ENCODE data around the gene SDF2L1. TPM values are rescaled to one million over a fixed set of nuclear protein-coding genes. Genes with fewer than 3 reads are reported as not detected.
"Not testable (repeated sequence)": the region's sequence is repeated elsewhere in the genome, so short reads cannot be mapped to it uniquely, and the experiment has no call there.

The SDF2L1 gene
- total RNA-seq, 1 donor from 2014 or later, result 21.8 TPM

GRCh38 chr22:21680830-21681565 is 38.9 kb downstream of the SDF2L1 start:
- intact Hi-C loops (cut with DNase I), result no loop called here
- no peak for ATAC-seq

GRCh38 chr22:21681566-21682370 is 39.7 kb downstream of the SDF2L1 start:
- no peak for DNase-seq (ENCODE audit: low spot score)
- intact Hi-C loops (cut with DNase I), result no loop called here
- ATAC-seq, result no peak

More at GRCh38 chr22:21680830-21681565, 38.9 kb downstream of the SDF2L1 start:
- no peak for DNase-seq (ENCODE audit: low spot score)

DNA sequence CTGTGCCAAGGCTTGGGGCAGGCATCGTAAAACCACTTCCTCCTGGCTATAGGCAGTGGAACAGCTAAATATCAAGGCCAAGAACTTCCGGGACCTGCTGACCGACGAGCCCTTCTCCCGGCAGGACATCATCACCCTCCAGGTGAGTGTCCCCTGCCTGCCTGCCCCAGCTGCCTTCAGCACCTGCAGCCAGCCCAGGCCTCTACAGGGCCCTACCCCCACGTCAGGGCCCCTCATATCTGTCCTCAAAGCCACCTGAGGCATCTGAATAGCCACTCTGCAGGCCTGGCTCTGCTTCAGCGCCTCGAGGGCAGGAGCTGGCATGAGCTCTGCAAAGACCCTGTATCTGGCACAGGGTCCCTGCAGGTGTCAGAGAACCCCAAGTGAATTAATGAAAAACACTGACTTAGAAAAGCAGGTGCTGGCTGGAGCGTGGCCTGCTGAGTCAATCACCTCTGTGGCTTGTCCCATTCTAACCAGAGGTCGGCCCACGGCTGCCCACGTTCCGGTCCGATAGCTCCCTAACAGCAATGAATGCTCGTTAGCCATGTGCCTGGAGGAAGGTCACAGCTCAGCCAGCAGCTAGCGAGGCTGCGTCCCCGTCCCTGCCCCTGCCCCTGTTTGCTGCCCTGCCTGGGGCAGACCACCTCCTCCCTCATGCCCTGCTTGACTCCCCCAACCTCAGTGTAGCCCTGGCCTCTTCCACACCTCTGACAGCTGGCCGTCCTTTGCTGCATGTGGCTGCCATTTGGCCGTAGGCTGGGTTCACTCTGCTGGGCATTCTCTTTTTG is 40.5 kb downstream of the SDF2L1 start:
- ATAC-seq, result no peak
- DNase-seq (ENCODE audit: low spot score), result no peak
- intact Hi-C loops (cut with DNase I), result no loop called here

DNA sequence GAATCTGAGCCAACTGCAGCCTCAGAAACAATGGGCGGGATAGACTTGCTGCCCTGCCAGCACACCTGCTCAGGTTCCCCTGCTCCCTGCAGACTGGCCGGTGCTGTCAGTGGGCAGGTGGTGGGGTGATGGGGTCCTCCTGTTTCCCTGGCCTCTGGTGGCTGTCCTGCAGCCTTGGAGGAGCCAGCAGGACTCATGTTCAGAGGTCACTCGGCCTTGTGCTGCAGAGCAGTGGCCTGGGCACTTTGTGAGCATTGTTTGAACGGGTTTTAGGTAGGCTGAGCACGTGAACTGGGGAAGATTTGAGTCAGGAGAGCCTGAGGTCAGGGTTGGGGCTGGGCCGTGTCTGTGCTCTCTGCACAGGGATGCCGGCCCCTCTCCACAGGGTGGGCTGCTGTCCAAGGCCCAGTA is 41.3 kb downstream of the SDF2L1 start:
- DNase-seq (ENCODE audit: low spot score), result no peak

GRCh38 chr22:21684492-21685163 is 42.5 kb downstream of the SDF2L1 start:
- ATAC-seq (no peak), DNase-seq (ENCODE audit: low spot score) (no peak)
- intact Hi-C loops (cut with DNase I), result no loop called here

More for the DNA sequence above, 41.3 kb downstream of the SDF2L1 start:
- ATAC-seq, result no peak
- intact Hi-C loops (cut with DNase I), result no loop called here

DNA sequence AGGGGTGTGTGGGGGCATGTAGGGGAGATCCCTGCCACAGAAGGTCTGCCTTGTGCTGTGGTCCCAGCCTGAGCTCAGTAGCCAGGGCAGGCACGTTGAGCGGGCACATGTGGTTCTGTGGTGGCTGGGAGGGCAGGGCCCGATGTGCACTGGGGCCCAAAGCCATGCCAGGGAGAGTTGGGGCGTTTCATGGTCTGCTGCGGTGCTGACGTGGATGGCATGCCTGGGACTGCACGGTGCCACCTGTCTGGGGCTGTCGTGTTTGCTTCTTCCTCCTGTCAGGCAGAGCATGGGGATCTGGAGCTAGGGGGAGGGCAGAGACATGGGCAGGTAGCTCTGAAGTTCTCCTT is 43.0 kb downstream of the SDF2L1 start:
- no peak for ATAC-seq
- DNase-seq (ENCODE audit: low spot score), result no peak
- intact Hi-C loops (cut with DNase I), result no loop called here

DNA sequence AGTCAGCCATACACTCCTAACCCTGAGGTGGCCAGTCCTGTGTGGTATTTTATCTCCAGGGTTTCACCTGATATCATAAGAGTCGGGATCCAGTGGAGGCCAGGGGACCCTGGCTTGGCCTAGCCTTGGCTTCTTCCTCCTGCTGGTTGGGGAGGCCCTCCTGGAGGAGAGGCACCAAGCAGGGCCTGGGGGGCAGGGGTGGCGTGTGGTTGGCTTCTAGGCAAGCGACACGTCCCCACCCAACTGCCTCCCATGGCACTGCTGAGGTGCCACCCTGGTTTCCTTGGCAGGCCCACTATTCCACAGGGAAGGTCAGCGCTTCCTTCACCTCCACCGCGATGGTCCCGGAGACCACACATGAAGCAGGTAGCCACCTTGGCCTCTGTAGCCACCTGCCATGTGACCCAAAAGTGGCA is 44.1 kb downstream of the SDF2L1 start:
- no peak for DNase-seq (ENCODE audit: low spot score)
- intact Hi-C loops (cut with DNase I), result no loop called here
- no peak for ATAC-seq

DNA sequence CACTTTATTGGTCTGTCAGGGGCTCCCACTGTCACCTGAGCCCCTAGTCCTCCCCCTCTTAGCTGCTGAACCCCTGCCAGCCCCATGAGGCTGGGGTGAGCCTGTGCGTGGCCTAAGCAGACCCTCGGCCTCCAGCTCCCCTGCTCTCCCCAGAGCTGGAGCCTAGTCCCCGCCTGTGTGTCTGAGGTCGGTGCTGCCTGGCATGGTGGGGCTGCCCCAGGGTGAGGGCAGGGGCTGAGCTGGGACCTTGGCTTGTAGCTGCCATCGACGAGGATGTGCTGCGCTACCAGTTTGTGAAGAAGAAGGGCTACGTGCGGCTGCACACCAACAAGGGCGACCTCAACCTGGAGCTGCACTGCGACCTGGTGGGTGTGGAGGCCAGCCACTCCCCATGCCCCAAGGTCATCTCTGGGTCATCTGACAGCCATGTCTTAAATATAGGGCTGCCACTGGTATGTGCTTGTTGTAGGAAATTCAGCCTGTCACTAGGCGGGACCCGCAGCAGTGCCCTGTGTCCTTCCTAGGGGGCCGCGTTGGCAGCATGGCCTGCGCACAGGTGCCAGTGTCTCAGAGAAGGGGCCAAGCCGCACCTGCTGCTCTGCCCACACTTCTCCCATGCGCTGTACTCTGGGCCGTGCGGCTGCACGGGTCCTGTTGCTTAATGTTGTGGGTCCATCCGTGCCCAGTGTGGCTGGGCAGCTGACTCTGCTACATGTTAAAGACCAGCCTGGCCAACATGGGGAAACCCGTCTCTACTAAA is 44.7 kb downstream of the SDF2L1 start:
- intact Hi-C loops (cut with DNase I), result no loop called here
- no peak for DNase-seq (ENCODE audit: low spot score)
- no peak for ATAC-seq

DNA sequence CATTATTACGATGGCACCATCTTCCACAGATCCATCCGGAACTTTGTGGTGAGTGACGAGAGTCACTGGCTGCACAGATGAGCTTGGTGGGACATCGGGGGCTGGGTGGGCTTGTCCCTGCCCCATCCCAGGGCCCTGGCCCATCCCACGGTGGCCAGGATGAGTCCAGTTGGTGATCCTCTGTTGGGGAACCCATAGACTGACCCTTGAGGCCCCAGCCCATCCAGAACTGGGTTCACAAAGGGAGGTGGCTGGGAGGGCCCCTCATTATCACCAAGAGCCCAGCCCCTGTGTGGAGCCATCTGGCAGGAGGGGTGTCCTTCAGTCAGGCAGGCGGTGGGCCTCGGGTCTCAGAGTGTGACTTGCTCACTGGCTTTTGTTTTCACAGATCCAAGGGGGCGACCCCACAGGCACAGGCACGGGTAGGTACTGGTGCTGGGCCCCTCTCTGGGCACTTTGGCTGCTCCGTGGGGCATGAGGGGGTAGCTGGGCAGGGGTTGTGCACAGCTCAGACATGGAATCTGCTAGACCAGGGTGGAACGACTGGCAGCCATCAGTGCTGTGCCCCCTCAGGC is 45.7 kb downstream of the SDF2L1 start:
- intact Hi-C loops (cut with DNase I), result no loop called here
- ATAC-seq (no peak), DNase-seq (ENCODE audit: low spot score) (no peak)

DNA sequence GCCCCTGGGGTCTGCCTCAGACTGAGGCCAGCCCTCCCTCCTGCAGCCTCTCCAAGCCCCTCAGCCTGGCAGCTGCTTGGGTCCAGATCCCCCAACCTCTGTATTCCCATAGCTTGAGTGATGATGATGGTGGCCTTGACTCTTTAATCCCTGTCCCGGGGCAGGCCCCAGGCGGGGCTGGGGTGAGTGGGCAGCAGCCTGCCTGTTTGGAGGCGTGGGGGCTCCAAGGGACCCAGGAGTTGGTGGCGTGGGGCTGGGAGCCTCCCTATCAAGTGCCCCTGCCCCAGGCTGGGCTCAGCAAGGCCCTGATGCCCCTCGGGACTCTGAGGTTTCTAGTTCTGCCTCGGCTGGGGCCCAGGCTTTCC is 46.2 kb downstream of the SDF2L1 start:
- ATAC-seq (no peak), DNase-seq (ENCODE audit: low spot score) (no peak)
- intact Hi-C loops (cut with DNase I), result no loop called here

- intact Hi-C loops (cut with DNase I), result no loop called here
- ATAC-seq (no peak), DNase-seq (ENCODE audit: low spot score) (no peak)
Measured at GRCh38 chr22:21688706-21689381, 46.7 kb downstream of the SDF2L1 start.

GRCh38 chr22:21690401-21690801 is 48.3 kb downstream of the SDF2L1 start:
- no peak for DNase-seq (ENCODE audit: low spot score)
- ATAC-seq, result no peak
- intact Hi-C loops (cut with DNase I), result no loop called here

DNA sequence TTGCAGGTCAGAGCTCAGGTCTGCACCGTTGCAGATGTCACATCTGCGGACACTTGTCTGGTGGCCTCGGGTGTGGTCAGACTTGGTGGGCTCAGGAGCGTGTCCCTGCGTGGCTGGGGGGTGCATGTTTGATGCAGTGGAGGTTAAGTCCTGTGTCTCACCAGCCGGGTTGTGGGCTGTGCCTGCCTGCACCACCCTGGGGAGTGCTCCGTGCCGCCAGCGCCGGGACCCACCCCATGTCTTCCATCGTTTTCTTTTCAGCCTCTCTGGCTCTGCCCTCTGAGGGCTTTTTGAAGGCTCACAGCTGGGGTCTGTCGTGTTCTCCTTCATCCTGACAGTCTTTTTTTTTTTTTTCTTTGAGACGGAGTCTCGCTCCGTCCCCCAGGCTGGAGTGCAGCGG is 49.7 kb downstream of the SDF2L1 start:
- DNase-seq (ENCODE audit: low spot score) (no peak), ATAC-seq (no peak)
- intact Hi-C loops (cut with DNase I), result no loop called here

DNA sequence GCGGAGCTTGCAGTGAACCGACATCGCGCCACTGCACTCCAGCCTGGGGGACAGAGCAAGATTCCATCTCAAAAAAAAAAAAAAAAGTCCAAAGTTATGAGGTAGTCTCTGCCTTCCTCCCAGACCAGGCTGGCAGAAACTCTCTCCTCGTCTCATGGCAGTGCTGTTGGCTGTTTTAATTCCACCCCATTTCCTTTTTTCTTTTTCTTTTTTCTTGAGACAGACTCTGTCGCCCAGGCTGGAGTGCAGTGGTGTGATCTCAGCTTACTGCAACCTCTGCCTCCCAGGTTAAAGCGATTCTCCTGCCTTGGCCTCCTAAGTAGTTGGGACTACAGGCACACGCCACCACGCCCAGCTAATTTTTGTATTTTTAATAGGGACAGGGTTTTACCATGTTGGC is 50.8 kb downstream of the SDF2L1 start:
- ATAC-seq; DNase-seq (ENCODE audit: low spot score); intact Hi-C loops (cut with DNase I): not testable (repeated sequence)

DNA sequence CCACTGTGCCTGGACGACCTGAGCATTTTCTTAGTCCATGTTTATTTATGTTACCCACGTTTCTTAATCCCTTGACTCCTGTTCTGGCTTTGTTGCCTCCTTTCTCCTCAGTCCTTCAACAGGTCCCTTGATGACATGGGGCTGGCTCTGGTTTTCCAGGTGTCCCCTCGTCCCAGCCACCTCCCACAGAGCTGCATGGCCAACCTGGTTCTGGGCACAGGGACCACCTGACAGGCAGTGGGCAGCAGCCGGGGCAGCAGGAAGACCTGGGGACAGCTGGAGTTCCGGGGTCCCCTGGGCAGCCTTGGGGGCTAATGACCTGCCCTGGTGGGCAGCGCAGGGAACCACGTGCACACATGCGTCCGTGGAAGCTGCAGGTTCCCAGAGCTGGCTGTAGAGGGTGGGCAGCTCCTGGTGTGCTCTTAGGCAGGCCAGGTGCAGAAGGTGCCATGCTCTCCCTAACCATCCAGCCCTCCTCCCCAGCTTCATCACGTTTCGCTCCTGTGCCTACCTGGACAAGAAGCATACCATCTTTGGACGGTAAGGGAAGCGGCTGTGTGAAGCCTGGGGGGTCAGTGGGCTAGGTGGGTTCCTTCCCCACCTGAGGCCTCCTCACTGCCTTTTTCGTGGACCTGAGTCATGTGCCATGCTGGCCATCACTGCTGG is 51.4 kb downstream of the SDF2L1 start:
- intact Hi-C loops (cut with DNase I), result no loop called here
- no peak for DNase-seq (ENCODE audit: low spot score)
- ATAC-seq, result no peak

Measured in sciatic nerve (tissue), 2 donors.